K562 (cell line): ENCODE measurements around the gene GP1BB. TPM values are rescaled to one million over a fixed set of nuclear protein-coding genes. Genes with fewer than 3 reads are reported as not detected.
A peak's percentile ranks its signal among the peaks of the same experiment; 100 is the strongest.

ENCODE experiments used
- ATAC-seq: fragments of 200-7000 bp; cut with Tn5 transposase; 3 replicates; pipeline ENCODE4 v1.9.1; 2020; ENCODE audit warnings: moderate library complexity
- BruUV-seq: library from RNA; stranded (reverse); fragments of 400-500 nt; replicated peaks from 2 replicates; lab custom pipeline; 2021; lab: Mats Ljungman, UMichigan
- CTCF ChIA-PET: fragments of 300-600 bp; formaldehyde crosslinking; extraction: SDS; loops from one replicate; lab custom pipeline; 2021; ENCODE audit warnings: low intra/inter-chr PET ratio; lab: Yijun Ruan, JAX
- POLR2A ChIA-PET: fragments of 300-600, 350-650 bp; sonication (Branson Sonifier 250); formaldehyde crosslinking; extraction: SDS; loops from one replicate; lab custom pipeline; 2021; ENCODE audit warnings: antibody characterized with exemption, inconsistent platforms; lab: Yijun Ruan, JAX
- DNase-seq, 4 experiments: peaks; one replicate each; pipeline versions ENCODE4 v3.0.0 to v3.0.0-alpha.2; 2011 to 2018; ENCODE audit warnings: low spot score in 3 of 4, mixed read lengths in 3 of 4; ENCODE audit errors: extremely low read depth in 1 of 4
- FAIRE-seq: peaks from 2 replicates; lab custom pipeline; 2011; peaks lifted over from hg19 to GRCh38; lab: Jason Lieb, UNC
- H2AFZ ChIP-seq: 2 replicates; pipeline ENCODE4 v1.6.0; 2011; ENCODE audit warnings: low read depth, low read length, control low read depth, inconsistent platforms
- H3K27ac ChIP-seq: fragments of 200-600 bp; 3 replicates; pipeline ENCODE4 v1.8.0; 2011; ENCODE audit warnings: low read depth, mild to moderate bottlenecking, control low read depth, inconsistent platforms, low read length, moderate library complexity, mixed read lengths; ENCODE audit errors: extremely low read depth
- H3K27me3 ChIP-seq, 2 experiments: fragments of 300-600 bp in 1 of 2; 2 replicates in 1 of 2; 3 replicates in 1 of 2; pipeline versions ENCODE4 v1.6.0 to v1.8.0; 2011; ENCODE audit warnings: inconsistent platforms in 2 of 2, low read length in 2 of 2, mild to moderate bottlenecking in 1 of 2, mixed read lengths in 1 of 2, moderate library complexity in 1 of 2; ENCODE audit not compliant: control insufficient read depth in 2 of 2, insufficient read depth in 2 of 2
- H3K36me3 ChIP-seq: fragments of 300-600 bp; 3 replicates; pipeline ENCODE4 v1.8.0; 2011; ENCODE audit warnings: mild to moderate bottlenecking, low read length, inconsistent platforms; ENCODE audit not compliant: control insufficient read depth, insufficient read depth
- H3K4me1 ChIP-seq, 2 experiments: fragments of 200-600 bp in 1 of 2; replicated peaks in 1 of 2; 2 replicates in 1 of 2; 3 replicates in 1 of 2; pipeline versions ENCODE4 v1.5.1 to v1.8.0; 2011; ENCODE audit warnings: inconsistent platforms in 2 of 2, low read length in 2 of 2, mild to moderate bottlenecking in 1 of 2, mixed read lengths in 1 of 2, moderate library complexity in 1 of 2; ENCODE audit not compliant: control insufficient read depth in 2 of 2, insufficient read depth in 2 of 2
- H3K4me2 ChIP-seq: 2 replicates; pipeline ENCODE4 v1.6.1; 2011; ENCODE audit warnings: low read length, control low read depth, inconsistent platforms, mixed read lengths; ENCODE audit not compliant: insufficient read depth
- H3K4me3 ChIP-seq: fragments of 200-600 bp; sonication (generic), shearing (Covaris generic); 2 replicates; pipeline ENCODE4 v1.5.1; 2016; ENCODE audit warnings: control low read depth, inconsistent platforms
- H3K79me2 ChIP-seq: fragments of 200-600 bp; 3 replicates; pipeline ENCODE4 v1.8.0; 2011; ENCODE audit warnings: low read length, inconsistent platforms; ENCODE audit not compliant: control insufficient read depth, insufficient read depth
- H3K9ac ChIP-seq, 2 experiments: 2 replicates each; pipeline versions ENCODE4 v1.6.0 to v1.6.1; 2011; ENCODE audit warnings: low read depth in 2 of 2, low read length in 2 of 2, control low read depth in 1 of 2, inconsistent platforms in 1 of 2, mild to moderate bottlenecking in 1 of 2, mixed read lengths in 1 of 2; ENCODE audit not compliant: insufficient read depth in 1 of 2
- H3K9me1 ChIP-seq: one replicate; pipeline ENCODE4 v1.6.0; 2011; ENCODE audit warnings: inconsistent platforms, mild to moderate bottlenecking, low read length, moderate library complexity; ENCODE audit not compliant: control insufficient read depth, insufficient read depth
- H3K9me3 ChIP-seq: replicated peaks from 2 replicates; pipeline ENCODE4 v1.5.1; 2011; ENCODE audit warnings: low read depth, low read length, inconsistent platforms; ENCODE audit not compliant: control insufficient read depth, insufficient read depth
- H4K20me1 ChIP-seq: replicated peaks from 2 replicates; pipeline ENCODE4 v1.6.1; 2011; ENCODE audit warnings: low read length, inconsistent platforms, mixed read lengths; ENCODE audit not compliant: control insufficient read depth, insufficient read depth
- CEBPZ ChIP-seq: fragments of 150-350 bp; IDR thresholded peaks from 2 replicates; pipeline ENCODE4 v1.6.1; 2014; ENCODE audit warnings: low read depth, mild to moderate bottlenecking, low read length, borderline replicate concordance
- ERF ChIP-seq: fragments of 450-650 bp; formaldehyde crosslinking; IDR thresholded peaks from 2 replicates; pipeline ENCODE4 v1.4.0; 2020; ENCODE audit warnings: mild to moderate bottlenecking, mixed read lengths
- HIVEP1 ChIP-seq: fragments of 250-450 bp; sonication (Bioruptor Pico); IDR thresholded peaks from 2 replicates; pipeline ENCODE4 v1.4.0; 2020; ENCODE audit warnings: mild to moderate bottlenecking
- PTBP1 ChIP-seq: fragments of 200-400 bp; formaldehyde crosslinking; IDR thresholded peaks from 2 replicates; pipeline ENCODE4 v1.6.1; 2017; ENCODE audit warnings: low read depth, low read length
- RBM17 ChIP-seq: fragments of 200-400 bp; formaldehyde crosslinking; IDR thresholded peaks from 2 replicates; pipeline ENCODE4 v1.6.1; 2017; ENCODE audit warnings: low read depth, mild to moderate bottlenecking, low read length, borderline replicate concordance
- RFX7 ChIP-seq: fragments of 250-450 bp; sonication (Bioruptor Pico); IDR thresholded peaks from 2 replicates; pipeline ENCODE4 v1.5.1; 2021; ENCODE audit warnings: mild to moderate bottlenecking
- TAF15 ChIP-seq: fragments of 200-400 bp; formaldehyde crosslinking; IDR thresholded peaks from 2 replicates; pipeline ENCODE4 v1.6.1; 2017; ENCODE audit warnings: mild to moderate bottlenecking, low read depth, low read length, moderate library complexity
- THAP12 ChIP-seq: fragments of 250-450 bp; sonication (Bioruptor Pico); IDR thresholded peaks from 2 replicates; pipeline ENCODE4 v1.9.0; 2021; ENCODE audit warnings: mild to moderate bottlenecking, inconsistent platforms
- UBTF ChIP-seq, 2 experiments: IDR thresholded peaks; 2 replicates each; pipeline ENCODE4 v1.6.1; 2012; ENCODE audit warnings: improper control_type of control experiment in 2 of 2, low read depth in 2 of 2, low read length in 2 of 2, borderline replicate concordance in 1 of 2
- ZNF224 ChIP-seq: sonication (generic); formaldehyde crosslinking; IDR thresholded peaks from 2 replicates; pipeline ENCODE4 v1.8.0; 2022; ENCODE audit warnings: mild to moderate bottlenecking, missing genetic modification reagents
- ZNF717 ChIP-seq: fragments of 250-450 bp; sonication (Bioruptor Pico); IDR thresholded peaks from 2 replicates; pipeline ENCODE4 v1.5.0; 2021
- ZNF764 ChIP-seq: fragments of 250-450 bp; sonication (Bioruptor Pico); IDR thresholded peaks from 2 replicates; pipeline ENCODE4 v1.4.0; 2020; ENCODE audit warnings: low read depth, mild to moderate bottlenecking, moderate library complexity
- ZNF766 ChIP-seq: fragments of 200-800 bp; sonication (Bioruptor generic); conservative IDR thresholded peaks from 2 replicates; pipeline ENCODE4 v1.6.1; 2016; ENCODE audit warnings: missing genetic modification characterization, missing compliant biosample characterization
- WGBS: fragments of 100-300 bp; shearing (Covaris generic); methylation state at CpG from one replicate; pipeline ENCODE4 v1.1.6; 2016; ENCODE audit warnings: low coverage, mixed read lengths; ENCODE audit not compliant: insufficient coverage; ENCODE audit errors: missing lambda C conversion rate; 5-methylcytosine and 5-hydroxymethylcytosine counted together
- in situ Hi-C: fragments of 300-500 bp; cut with MboI; formaldehyde crosslinking; loops from 4 replicates; pipeline ENCODE4 v1.15.0; 2018; ENCODE audit warnings: inconsistent platforms, mixed read lengths
- intact Hi-C: fragments of 100-400 bp; cut with micrococcal nuclease; formaldehyde crosslinking; loops from 2 replicates; pipeline ENCODE4 v1.14.2; 2022
- polyA plus RNA-seq, 8 experiments: library from polyadenylated mRNA; depleted of rRNA in 4 of 8; stranded (reverse) in 5 of 8; unstranded in 3 of 8; fragments of >200 nt; fragmentation: Nextera tagmentation in 2 of 8; fragmentation: Illumina TruSeq in 1 of 8; extraction: Ambion mirVana in 2 of 8; extraction: Trizol in 1 of 8; gene quantifications; 2 replicates each; pipeline versions ENCODE4 v1.2.1 to v1.2.3, GENCODE V29; 2011 to 2014; ENCODE audit warnings: inconsistent platforms in 1 of 8, missing spikeins in 1 of 8
- total RNA-seq, 7 experiments: library from RNA; depleted of rRNA in 6 of 7; stranded (reverse); fragments of >200 nt in 6 of 7; fragmentation: Illumina TruSeq in 2 of 7; extraction: Trizol in 2 of 7; gene quantifications; 2 replicates each; pipeline versions ENCODE4 v1.2.1 to v1.2.3, GENCODE V29; 2011 to 2021; ENCODE audit warnings: low replicate concordance in 1 of 7

GP1BB gene
- total and polyA plus RNA-seq, 9 of the 15 experiments (the other 6 are each of a cell fraction or from before 2014, with no cell fraction given) = 0.69 to 162 (median 2.8) TPM

GRCh38 chr22:19713245-19713644 is 10.1 kb upstream of the GP1BB start:
- no TSS peak for BruUV-seq
- peak overlapping the region in 1 of 2 experiments; percentile 0; a peak in 1 of 4 replicates for H3K9ac ChIP-seq
- H3K4me2 ChIP-seq = no peak overlapping the region
- H3K27me3 ChIP-seq = peaks cover 16 to 37% of the 10 kb centered on the region in 2 experiments; a peak in 4 of 5 replicates
- no peak overlapping the region for H2AFZ ChIP-seq
- peaks cover 23 to 78% of the 10 kb centered on the region in 2 experiments for H3K4me1 ChIP-seq
- peaks cover 18% of the 10 kb centered on the region; the same call in 1 of the 2 replicates for H4K20me1 ChIP-seq
- H3K36me3 ChIP-seq = no peaks in the 10 kb centered on the region
- ATAC-seq (no peak), FAIRE-seq (no peak), DNase-seq (no peak)
- POLR2A ChIA-PET = interaction anchor here (1.2 to 6.0 kb wide), 3 partner anchors 12 to 574 kb away, joined by 4 to 52 read pairs (median 10); no protein-coding TSS in a partner anchor
- 66% methylated on average over 13 of the region's 13 CpGs for WGBS
- H3K9me1 ChIP-seq = peaks cover 5% of the 10 kb centered on the region
- peaks cover 3% of the 10 kb centered on the region; the same call in 2 of the 3 replicates for H3K79me2 ChIP-seq
- CTCF ChIA-PET = no interaction called here
- H3K27ac ChIP-seq = no peak overlapping the region
- intact Hi-C loops = loop anchor here (10.0 kb wide), 1 partner anchor 48 kb away; no protein-coding TSS in a partner anchor
- no peaks in the 10 kb centered on the region for H3K9me3 ChIP-seq
- H3K4me3 ChIP-seq = no peak overlapping the region
- in situ Hi-C loops = no loop called here
- TF ChIP-seq HIVEP1 (CRISPR knock-in tag) (0 out of 2 replicates have a peak, but pooled peaks have one; percentile 15), ZNF766 (CRISPR knock-in tag) (no peak), TAF15 (0 out of 2 replicates have a peak, but pooled peaks have one; percentile 54), CEBPZ (0 out of 2 replicates have a peak, but pooled peaks have one; percentile 7), RFX7 (no peak), PTBP1 (0 out of 2 replicates have a peak, but pooled peaks have one; percentile 19), THAP12 (CRISPR knock-in tag) (peak; percentile 25; the same call in 1 of the 2 replicates), ZNF764 (peak; percentile 47; the same call in 1 of the 2 replicates), UBTF (IDR thresholded peaks at IDR 0.05; ENCODE audit: borderline replicate concordance in 1 of 2, low read depth in 2 of 2, low read length in 2 of 2) (0 out of 4 replicates have a peak, but pooled peaks of 1 of the 2 experiments have one; percentile 38), ERF (CRISPR knock-in tag) (no peak), RBM17 (no peak), ZNF717 (CRISPR knock-in tag) (no peak), ZNF224 (CRISPR knock-in tag) (no peak)
